Testis (tissue), 3 donors: ENCODE results near the gene CELSR2. TPM values are rescaled to one million over a fixed set of nuclear protein-coding genes. Genes with fewer than 3 reads are reported as not detected.
"Not testable (repeated sequence)": the region's sequence is repeated elsewhere in the genome, so short reads cannot be mapped to it uniquely, and the experiment has no call there.

Source experiments
- DNase-seq: peaks from one replicate; pipeline ENCODE4 v3.0.0-alpha.2; 2019
- H3K27ac ChIP-seq, 2 donors: fragments of 200-600 bp; sonication (generic); one replicate each; pipeline ENCODE4 v1.5.1; 2019
- H3K27me3 ChIP-seq: fragments of 200-600 bp; sonication (generic); one replicate; pipeline ENCODE4 v1.5.1; 2019
- H3K36me3 ChIP-seq: fragments of 200-600 bp; sonication (generic); one replicate; pipeline ENCODE4 v1.5.1; 2017; ENCODE audit warnings: low read depth; ENCODE audit errors: missing control alignments
- H3K4me1 ChIP-seq: fragments of 200-600 bp; sonication (generic); one replicate; pipeline ENCODE4 v1.5.1; 2019
- H3K4me3 ChIP-seq, 2 donors: fragments of 200-600 bp; sonication (generic); one replicate each; pipeline ENCODE4 v1.5.1; 2017 to 2019
- H3K9me3 ChIP-seq: fragments of 200-600 bp; sonication (generic); one replicate; pipeline ENCODE4 v1.5.1; 2017
- POLR2A ChIP-seq: fragments of 450-650 bp; IDR thresholded peaks from one replicate; pipeline ENCODE4 v1.6.1; 2017; ENCODE audit warnings: antibody characterized with exemption, mild to moderate bottlenecking, moderate library complexity
- WGBS, 2 donors: methylation state at CpG; one replicate each; pipeline ENCODE4 v1.1.5; 2018; 5-methylcytosine and 5-hydroxymethylcytosine counted together
- intact Hi-C: fragments of 100-400 bp; cut with DNase I; formaldehyde crosslinking; loops from one replicate; pipeline ENCODE4 v1.15.1; 2023; ENCODE audit warnings: low total_unique reads
- polyA plus RNA-seq: library from polyadenylated mRNA; stranded (reverse); fragments of 350-450 nt; fragmentation: Illumina TruSeq; extraction: RNeasy Lipid Tissue Mini Kit (QIAGEN cat#74804); gene quantifications from one replicate; pipeline ENCODE4 v1.2.3, GENCODE V29; 2014; ENCODE audit warnings: low read depth, low replicate concordance; ENCODE audit not compliant: insufficient read depth
- total RNA-seq, 2 donors: library from RNA; depleted of rRNA; stranded (reverse); fragments of >200 nt; gene quantifications; one replicate each; pipeline ENCODE4 v1.2.3, GENCODE V29; 2016
- TF ChIP-seq, protein P1 (sequence below), 3 experiments: fragments of 450-650 bp in 2 of 3; fragments of 200-600 bp in 1 of 3; sonication (generic) in 1 of 3; IDR thresholded peaks; one replicate each; pipeline ENCODE4 v1.5.1; 2016 to 2019; ENCODE audit warnings: antibody characterized with exemption in 3 of 3, mild to moderate bottlenecking in 2 of 3, moderate library complexity in 1 of 3

CELSR2 gene
- total and polyA plus RNA-seq, 3 donors from 2014 or later = 59.6 to 140 (median 107) TPM

- Histone ChIP-seq H3K27me3 (no peaks in the 10 kb centered on the region), H3K4me1 (peaks cover 75% of the 10 kb centered on the region), H3K36me3 (no peaks in the 10 kb centered on the region), H3K27ac (no peak overlapping the region), H3K9me3 (no peaks in the 10 kb centered on the region), H3K4me3 (no peak overlapping the region)
- intact Hi-C loops = loop anchor here (10.0 kb wide), 1 partner anchor 83 kb away; no protein-coding TSS in a partner anchor
- DNase-seq = no peak
- TF ChIP-seq POLR2A = no peak
- TF ChIP-seq, protein P1, sequence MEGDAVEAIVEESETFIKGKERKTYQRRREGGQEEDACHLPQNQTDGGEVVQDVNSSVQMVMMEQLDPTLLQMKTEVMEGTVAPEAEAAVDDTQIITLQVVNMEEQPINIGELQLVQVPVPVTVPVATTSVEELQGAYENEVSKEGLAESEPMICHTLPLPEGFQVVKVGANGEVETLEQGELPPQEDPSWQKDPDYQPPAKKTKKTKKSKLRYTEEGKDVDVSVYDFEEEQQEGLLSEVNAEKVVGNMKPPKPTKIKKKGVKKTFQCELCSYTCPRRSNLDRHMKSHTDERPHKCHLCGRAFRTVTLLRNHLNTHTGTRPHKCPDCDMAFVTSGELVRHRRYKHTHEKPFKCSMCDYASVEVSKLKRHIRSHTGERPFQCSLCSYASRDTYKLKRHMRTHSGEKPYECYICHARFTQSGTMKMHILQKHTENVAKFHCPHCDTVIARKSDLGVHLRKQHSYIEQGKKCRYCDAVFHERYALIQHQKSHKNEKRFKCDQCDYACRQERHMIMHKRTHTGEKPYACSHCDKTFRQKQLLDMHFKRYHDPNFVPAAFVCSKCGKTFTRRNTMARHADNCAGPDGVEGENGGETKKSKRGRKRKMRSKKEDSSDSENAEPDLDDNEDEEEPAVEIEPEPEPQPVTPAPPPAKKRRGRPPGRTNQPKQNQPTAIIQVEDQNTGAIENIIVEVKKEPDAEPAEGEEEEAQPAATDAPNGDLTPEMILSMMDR (IDR thresholded peaks at IDR 0.05) = no peak
- 77 to 92% methylated on average over 5 of the region's 5 CpGs for WGBS, 2 donors
Measured at GRCh38 chr1:109301874-109302273, 52.5 kb downstream of the CELSR2 start.

DNA sequence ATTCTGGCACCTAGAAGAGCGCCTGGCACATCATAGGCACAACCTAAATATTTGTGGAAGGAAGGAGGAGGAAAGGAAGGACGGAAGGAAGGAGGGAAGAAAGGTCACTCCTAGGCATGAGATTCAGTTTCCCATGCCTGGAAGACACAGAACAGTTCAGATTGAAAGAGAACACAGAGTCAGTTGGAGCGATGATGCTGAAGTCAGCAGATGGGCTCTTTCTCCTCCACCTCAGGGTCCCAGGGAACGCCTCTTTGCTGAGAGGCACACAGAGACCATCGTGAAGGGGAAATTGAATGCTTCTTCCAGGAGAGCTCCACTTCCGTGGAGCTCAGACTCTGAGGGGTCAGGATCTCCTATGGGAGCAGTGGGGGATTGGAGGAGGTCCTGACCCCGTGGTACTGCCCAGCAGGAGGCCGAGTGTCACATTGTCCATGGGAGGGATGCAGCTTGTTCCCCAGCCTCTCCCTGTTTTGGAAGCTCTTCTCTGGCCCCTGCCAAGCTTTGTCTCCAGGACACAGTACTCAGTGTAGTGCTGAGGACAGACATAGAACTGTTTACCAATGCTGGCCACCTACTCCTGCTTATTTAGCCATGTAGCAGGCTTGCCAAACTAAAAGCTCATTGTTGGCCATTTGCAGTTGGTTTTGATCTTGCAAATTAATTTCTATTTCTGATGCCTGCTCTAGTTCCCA lies 55.0 kb downstream of the CELSR2 start:
- no peaks in the 10 kb centered on the region for H3K9me3 ChIP-seq
- no peaks in the 10 kb centered on the region for H3K36me3 ChIP-seq
- 32 to 44% methylated on average over 7 to 8 of the region's 8 CpGs for WGBS, 2 donors
- peak overlapping the region; percentile 70 to 79 for H3K27ac ChIP-seq
- DNase-seq = peak; percentile 69
- intact Hi-C loops = loop anchor here (10.0 kb wide), 1 partner anchor 80 kb away; no protein-coding TSS in a partner anchor
- peaks cover 63% of the 10 kb centered on the region for H3K4me1 ChIP-seq
- H3K4me3 ChIP-seq = no peak overlapping the region
- no peak for TF ChIP-seq POLR2A
- TF ChIP-seq, protein P1 (IDR thresholded peaks at IDR 0.05) = no peak
- no peaks in the 10 kb centered on the region for H3K27me3 ChIP-seq

DNA sequence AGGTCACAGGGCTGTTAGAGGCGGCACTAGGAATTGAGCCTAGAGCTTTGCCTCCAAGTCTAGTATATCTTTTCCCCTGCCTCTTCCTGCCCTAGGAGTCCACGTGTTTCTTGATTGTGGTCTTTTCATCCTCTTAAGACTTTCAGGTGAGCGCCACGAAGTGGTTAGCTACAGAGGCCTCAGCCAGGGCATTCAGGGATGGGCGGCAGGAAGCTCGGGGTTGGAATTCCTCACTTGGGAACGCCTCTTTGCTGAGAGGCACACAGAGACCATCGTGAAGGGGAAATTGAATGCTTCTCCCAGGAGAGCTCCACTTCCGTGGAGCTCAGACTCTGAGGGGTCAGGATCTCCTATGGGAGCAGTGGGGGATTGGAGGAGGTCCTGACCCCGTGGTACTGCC lies 56.7 kb downstream of the CELSR2 start:
- DNase-seq, H3K4me3 ChIP-seq, H3K27me3 ChIP-seq, H3K9me3 ChIP-seq, H3K36me3 ChIP-seq: not testable (repeated sequence)
- H3K27ac ChIP-seq = peak overlapping the region; percentile 70 to 72
- 39 to 54% methylated on average over 6 to 10 of the region's 10 CpGs for WGBS, 2 donors
- H3K4me1 ChIP-seq = peaks cover 47% of the 10 kb centered on the region
- intact Hi-C loops = loop anchor here (10.0 kb wide), 1 partner anchor 79 kb away; no protein-coding TSS in a partner anchor

DNA sequence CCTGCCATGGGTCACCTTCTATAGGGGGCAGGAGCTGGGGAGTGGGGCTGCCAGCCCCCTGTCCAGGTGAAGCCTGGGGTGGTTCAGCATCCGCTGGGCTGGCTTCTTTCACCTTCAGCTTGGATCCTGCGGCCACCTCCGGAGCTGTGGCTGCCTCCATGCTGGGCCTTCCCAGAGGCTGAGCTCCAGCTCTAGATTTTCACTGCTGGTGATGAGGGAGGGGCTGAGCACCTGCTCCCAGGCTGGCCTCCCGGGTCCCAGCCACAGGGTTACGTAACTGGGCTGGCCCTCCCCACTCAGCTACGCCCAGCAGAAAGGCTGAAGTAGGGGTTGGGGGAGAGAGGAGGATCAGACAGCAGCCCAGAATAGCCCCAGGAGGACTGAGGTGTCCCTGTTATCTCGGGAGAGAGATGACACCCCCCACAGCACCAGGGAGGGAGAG lies 57.5 kb downstream of the CELSR2 start, which contains the start of gene MYBPHL:
TSS of gene MYBPHL (minus strand) at position 180 of the 442 bp plus-strand sequence. CDS start at position 160, 20 bp downstream.
- Histone ChIP-seq H3K9me3 (no peaks in the 10 kb centered on the region), H3K36me3 (no peaks in the 10 kb centered on the region), H3K27ac (peak within 1 kb of the TSS; percentile 70 to 72), H3K4me3 (no peak within 1 kb of the TSS), H3K4me1 (peaks cover 52% of the 10 kb centered on the region), H3K27me3 (no peaks in the 10 kb centered on the region)
- no peak for DNase-seq
- TF ChIP-seq, protein P1 (IDR thresholded peaks at IDR 0.05) = no peak
- no peak for TF ChIP-seq POLR2A
- intact Hi-C loops = loop anchor here (10.0 kb wide), 1 partner anchor 78 kb away; no protein-coding TSS in a partner anchor
- 53 to 67% methylated on average over 4 to 5 of the region's 7 CpGs for WGBS, 2 donors

DNA sequence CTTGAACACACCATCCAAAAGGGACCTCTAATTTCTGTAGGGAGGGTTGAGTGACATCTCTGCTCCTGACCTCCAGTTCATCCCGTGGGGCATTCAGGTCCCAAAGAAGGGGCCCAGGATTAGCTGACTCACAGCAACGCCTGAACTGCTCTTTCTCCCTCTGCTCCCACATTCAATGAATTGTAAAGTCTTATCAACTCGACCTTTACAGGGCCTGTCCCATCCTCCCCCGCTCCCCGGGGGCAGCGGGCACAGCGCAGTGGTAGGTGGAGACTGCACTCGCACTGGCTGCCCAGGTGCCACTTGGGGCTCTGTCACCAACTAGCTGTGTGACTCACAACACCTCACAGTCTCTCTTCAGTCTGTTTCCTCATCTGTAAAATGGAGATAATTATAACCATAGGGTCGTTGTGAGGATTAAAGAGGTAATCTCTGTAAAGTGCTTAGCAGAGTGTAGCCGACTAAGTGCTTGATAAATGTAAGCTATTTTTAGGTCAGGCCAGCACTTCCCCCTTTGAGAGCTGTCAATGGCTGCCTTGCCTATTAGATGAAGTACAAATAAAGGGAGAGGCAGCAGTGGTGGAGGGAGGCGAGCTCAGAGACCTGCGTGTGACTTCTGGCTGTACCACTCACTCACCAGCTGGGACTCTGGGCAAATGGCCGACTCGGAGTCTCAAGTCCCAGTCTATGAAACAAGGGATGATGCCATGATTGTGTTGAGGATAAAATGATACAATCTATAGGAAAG lies 58.1 kb downstream of the CELSR2 start:
- Histone ChIP-seq H3K4me3 (no peak overlapping the region), H3K9me3 (no peaks in the 10 kb centered on the region), H3K27ac (peak overlapping the region; percentile 70 to 72), H3K27me3 (no peaks in the 10 kb centered on the region), H3K4me1 (peaks cover 57% of the 10 kb centered on the region), H3K36me3 (no peaks in the 10 kb centered on the region)
- DNase-seq = no peak
- WGBS, 2 donors = 66 to 67% methylated on average over 14 of the region's 14 CpGs
- TF ChIP-seq, protein P1 (IDR thresholded peaks at IDR 0.05) = no peak
- no peak for TF ChIP-seq POLR2A
- intact Hi-C loops = loop anchor here (10.0 kb wide), 1 partner anchor 77 kb away; no protein-coding TSS in a partner anchor
